ENCODE results near the gene RCBTB1.
A peak's percentile ranks its signal among the peaks of the same experiment; 100 is the strongest.
"Not testable (repeated sequence)": the region's sequence is repeated elsewhere in the genome, so short reads cannot be mapped to it uniquely, and the experiment has no call there.

The RCBTB1 gene

DNA sequence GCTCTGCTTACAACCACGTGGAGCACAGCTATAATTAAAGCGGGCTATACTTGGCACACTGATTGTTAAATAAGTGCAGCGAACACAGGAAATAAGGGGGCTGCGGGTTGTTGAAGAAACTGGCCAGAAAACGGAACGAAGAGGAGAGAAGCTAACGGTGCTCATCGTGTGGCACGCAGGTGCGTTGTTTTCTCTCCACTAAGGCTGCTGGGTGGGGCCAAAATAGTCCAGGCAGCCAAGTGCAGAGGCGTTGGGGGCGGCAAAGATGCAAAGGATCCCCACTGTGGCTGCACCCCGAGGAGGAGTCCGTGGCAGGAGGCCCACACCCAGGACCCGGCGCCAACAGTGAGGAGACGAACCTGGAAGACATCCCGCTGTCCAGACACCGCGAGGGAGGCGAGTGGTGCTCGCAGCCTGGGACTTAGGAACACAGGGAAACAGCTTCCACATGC, 34.8 kb upstream of the RCBTB1 start:
- Histone ChIP-seq H3K27me3 (ENCODE audit: insufficient read depth, low read depth, severe bottlenecking) (no peaks in the 10 kb centered on the region), H3K9me3 (ENCODE audit: severe bottlenecking) (no peaks in the 10 kb centered on the region), H3K27ac (no peak overlapping the region), H3K36me3 (no peaks in the 10 kb centered on the region), H3K4me3 (ENCODE audit: low read depth, low read length) (no peak overlapping the region)
- TF ChIP-seq, protein P1, sequence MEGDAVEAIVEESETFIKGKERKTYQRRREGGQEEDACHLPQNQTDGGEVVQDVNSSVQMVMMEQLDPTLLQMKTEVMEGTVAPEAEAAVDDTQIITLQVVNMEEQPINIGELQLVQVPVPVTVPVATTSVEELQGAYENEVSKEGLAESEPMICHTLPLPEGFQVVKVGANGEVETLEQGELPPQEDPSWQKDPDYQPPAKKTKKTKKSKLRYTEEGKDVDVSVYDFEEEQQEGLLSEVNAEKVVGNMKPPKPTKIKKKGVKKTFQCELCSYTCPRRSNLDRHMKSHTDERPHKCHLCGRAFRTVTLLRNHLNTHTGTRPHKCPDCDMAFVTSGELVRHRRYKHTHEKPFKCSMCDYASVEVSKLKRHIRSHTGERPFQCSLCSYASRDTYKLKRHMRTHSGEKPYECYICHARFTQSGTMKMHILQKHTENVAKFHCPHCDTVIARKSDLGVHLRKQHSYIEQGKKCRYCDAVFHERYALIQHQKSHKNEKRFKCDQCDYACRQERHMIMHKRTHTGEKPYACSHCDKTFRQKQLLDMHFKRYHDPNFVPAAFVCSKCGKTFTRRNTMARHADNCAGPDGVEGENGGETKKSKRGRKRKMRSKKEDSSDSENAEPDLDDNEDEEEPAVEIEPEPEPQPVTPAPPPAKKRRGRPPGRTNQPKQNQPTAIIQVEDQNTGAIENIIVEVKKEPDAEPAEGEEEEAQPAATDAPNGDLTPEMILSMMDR (IDR thresholded peaks at IDR 0.05; ENCODE audit: low read depth, low read length) = no peak
- DNase-seq = no peak

DNA sequence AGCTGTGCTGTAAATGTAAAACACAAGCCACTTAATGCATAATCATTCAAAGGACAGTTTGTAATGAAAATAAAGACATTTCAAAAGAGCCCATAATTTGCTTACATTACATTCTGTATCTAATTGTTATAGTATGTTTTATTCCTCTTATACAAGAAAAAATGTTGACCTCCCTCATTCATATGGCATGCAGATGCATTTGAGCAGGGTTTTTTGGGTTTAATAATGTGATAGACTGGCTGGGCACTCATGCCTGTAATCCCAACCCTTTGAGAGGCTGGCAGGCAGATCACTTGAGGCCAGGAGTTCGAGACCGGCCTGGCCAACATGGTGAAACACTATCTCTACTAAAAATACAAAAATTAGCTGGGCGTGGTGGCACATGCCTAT, 31.3 kb upstream of the RCBTB1 start:
- TF ChIP-seq, protein P1 (IDR thresholded peaks at IDR 0.05; ENCODE audit: low read depth, low read length) = no peak
- Histone ChIP-seq H3K9me3 (ENCODE audit: severe bottlenecking) (no peaks in the 10 kb centered on the region), H3K36me3 (no peaks in the 10 kb centered on the region), H3K27ac (no peak overlapping the region), H3K27me3 (ENCODE audit: insufficient read depth, low read depth, severe bottlenecking) (no peaks in the 10 kb centered on the region), H3K4me3 (ENCODE audit: low read depth, low read length) (no peak overlapping the region)
- DNase-seq = no peak

DNA sequence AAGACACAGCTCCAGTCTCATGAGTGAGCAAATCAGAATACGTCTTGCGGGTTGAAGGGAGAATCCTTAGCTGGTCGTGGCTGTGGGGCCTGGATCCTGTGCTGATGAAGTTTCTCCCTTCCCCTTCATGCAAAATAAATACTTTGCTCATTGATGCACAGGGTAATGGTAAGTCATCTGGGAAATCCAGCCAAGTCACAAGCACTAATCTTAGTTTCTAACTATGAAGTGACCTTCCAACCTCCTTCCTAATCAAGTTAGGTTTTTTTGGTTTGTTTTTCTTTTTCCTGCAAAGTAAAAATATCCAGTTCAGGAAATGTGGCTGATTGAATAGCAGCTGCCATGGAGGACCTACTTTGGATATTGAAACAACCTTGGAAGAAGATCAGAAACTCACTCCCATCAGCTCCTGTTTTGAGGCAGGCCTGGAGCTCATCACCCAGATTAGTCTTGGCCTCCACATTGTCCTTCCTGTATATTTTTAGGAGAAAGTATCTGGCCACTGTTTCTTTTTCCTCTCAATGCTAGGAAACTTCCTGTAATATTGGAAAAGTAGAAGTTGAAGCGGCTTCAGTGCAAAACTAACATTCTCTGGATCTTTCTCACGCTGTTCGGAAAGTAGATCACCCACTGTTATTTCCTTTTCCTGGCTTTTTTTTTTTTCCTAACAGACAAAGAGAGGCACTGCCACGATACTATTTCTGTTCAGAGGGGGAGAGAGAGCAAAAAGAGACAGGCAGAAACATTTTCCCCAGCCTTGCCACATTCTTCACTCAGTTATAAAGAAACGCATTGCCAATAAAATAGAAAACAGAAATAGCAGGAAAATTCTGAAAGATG, 30.7 kb upstream of the RCBTB1 start:
- Histone ChIP-seq H3K4me3 (ENCODE audit: low read depth, low read length) (no peak overlapping the region), H3K27me3 (ENCODE audit: insufficient read depth, low read depth, severe bottlenecking) (no peaks in the 10 kb centered on the region), H3K27ac (no peak overlapping the region), H3K36me3 (no peaks in the 10 kb centered on the region), H3K9me3 (ENCODE audit: severe bottlenecking) (no peaks in the 10 kb centered on the region)
- TF ChIP-seq, protein P1 (IDR thresholded peaks at IDR 0.05; ENCODE audit: low read depth, low read length) = no peak
- DNase-seq = no peak

DNA sequence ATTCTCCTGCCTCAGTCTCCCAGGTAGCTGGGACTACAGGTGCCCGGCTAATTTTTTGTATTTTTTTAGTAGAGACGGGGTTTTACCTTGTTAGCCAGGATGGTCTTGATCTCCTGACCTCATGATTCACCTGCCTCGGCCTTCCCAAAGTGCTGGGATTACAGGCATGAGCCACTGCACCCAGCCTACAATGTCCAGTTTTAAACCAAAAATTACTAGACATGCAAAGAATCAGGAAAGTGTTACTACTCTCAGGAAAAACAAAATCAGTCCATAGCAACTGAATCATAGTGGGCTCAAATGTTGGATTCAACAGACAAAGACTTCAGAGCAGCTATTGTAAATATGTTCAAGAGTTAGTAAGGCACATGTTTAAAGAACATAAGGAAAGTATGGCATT, 26.7 kb upstream of the RCBTB1 start:
- H3K36me3 ChIP-seq; H3K9me3 ChIP-seq (ENCODE audit: severe bottlenecking); H3K27ac ChIP-seq; DNase-seq; H3K4me3 ChIP-seq (ENCODE audit: low read depth, low read length); H3K27me3 ChIP-seq (ENCODE audit: insufficient read depth, low read depth, severe bottlenecking): not testable (repeated sequence)

DNA sequence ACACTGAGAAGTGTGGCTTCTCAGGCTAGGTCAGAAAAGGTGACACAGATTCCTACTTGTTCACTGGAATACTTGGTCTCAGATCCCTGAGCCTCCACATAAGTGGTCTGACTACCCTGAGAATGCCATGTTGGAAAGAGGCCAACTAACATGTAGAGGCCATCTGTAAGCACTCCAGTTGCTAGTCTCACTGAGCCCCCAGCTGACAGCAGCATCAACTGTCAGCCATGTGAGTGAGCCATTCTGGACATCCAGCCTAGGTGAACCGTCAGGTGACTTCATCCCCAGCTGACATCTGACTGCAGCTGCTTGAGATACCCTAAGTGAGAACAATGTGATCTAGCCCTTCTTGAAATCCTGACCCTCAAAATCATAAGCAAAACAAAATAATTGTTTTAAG, 24.8 kb upstream of the RCBTB1 start:
- peak; percentile 63 for DNase-seq
- no peaks in the 10 kb centered on the region for H3K36me3 ChIP-seq
- H3K4me3 ChIP-seq (ENCODE audit: low read depth, low read length) = no peak overlapping the region
- TF ChIP-seq, protein P1 (IDR thresholded peaks at IDR 0.05; ENCODE audit: low read depth, low read length) = no peak
- H3K27ac ChIP-seq = no peak overlapping the region
- no peaks in the 10 kb centered on the region for H3K27me3 ChIP-seq (ENCODE audit: insufficient read depth, low read depth, severe bottlenecking)
- H3K9me3 ChIP-seq (ENCODE audit: severe bottlenecking) = no peaks in the 10 kb centered on the region

DNA sequence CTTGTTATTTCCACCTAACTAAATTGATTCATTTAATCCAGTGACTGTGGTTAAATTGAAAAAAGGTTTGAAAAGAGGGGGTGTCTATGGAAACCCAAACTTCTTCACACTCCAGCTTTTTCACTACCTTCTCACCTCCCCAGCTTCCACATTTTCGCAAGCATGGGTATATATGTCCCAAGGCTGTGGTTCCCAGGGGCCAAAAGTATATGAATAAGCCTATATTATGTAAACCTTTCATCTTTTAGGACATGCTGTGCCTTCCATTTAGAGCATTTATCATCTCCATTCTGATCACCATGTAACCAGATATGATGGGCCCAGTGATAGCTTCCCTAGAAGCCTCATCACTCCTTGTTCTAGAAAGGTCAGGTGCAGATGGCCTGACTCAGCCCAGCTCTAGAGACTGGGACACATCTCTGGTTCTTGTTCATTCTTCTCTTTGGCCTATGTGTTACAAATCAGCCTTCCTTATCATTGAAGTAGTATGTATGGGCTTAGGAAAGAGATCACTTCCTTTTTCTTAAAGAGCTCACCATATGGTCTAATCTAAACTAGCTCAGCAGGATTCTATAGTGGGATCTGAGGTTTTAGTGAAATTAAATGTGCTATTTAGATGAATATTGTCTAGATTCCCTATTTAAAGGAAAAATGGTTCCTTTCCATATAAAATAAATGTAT, 23.4 kb upstream of the RCBTB1 start:
- Histone ChIP-seq H3K4me3 (ENCODE audit: low read depth, low read length) (no peak overlapping the region), H3K27me3 (ENCODE audit: insufficient read depth, low read depth, severe bottlenecking) (no peaks in the 10 kb centered on the region), H3K9me3 (ENCODE audit: severe bottlenecking) (no peaks in the 10 kb centered on the region), H3K27ac (no peak overlapping the region), H3K36me3 (no peaks in the 10 kb centered on the region)
- TF ChIP-seq, protein P1 (IDR thresholded peaks at IDR 0.05; ENCODE audit: low read depth, low read length) = no peak
- DNase-seq = no peak

Measured in WERI-Rb-1 (cell line).